HepG2 (cell line): Measurements from ENCODE around the gene S1PR2. TPM values are rescaled to one million over a fixed set of nuclear protein-coding genes. Genes with fewer than 3 reads are reported as not detected.

Experiments used
- ATAC-seq: fragments of 200-7000 bp; cut with Tn5 transposase; 3 replicates; pipeline ENCODE4 v1.9.1; 2020; ENCODE audit warnings: mild to moderate bottlenecking, moderate library complexity
- BruUV-seq: library from RNA; stranded (reverse); fragments of 400-500 nt; replicated peaks from 2 replicates; lab custom pipeline; 2021; lab: Mats Ljungman, UMichigan
- CTCF ChIA-PET: fragments of 300-600 bp; formaldehyde crosslinking; extraction: SDS; loops from one replicate; lab custom pipeline; 2021; ENCODE audit warnings: low total read pairs, inconsistent platforms, low intra/inter-chr PET ratio; lab: Yijun Ruan, JAX
- POLR2A ChIA-PET: fragments of 350-600 bp; sonication (Branson Sonifier 250); formaldehyde crosslinking; loops from one replicate; lab custom pipeline; 2020; ENCODE audit warnings: antibody characterized with exemption, inconsistent platforms; lab: Yijun Ruan, JAX
- DNase-seq: peaks from one replicate; pipeline ENCODE4 v3.0.0-alpha.2; 2015; ENCODE audit warnings: low spot score
- FAIRE-seq: peaks from 3 replicates; lab custom pipeline; 2011; peaks lifted over from hg19 to GRCh38; lab: Jason Lieb, UNC
- H2AFZ ChIP-seq: one replicate; pipeline ENCODE4 v1.6.1; 2011; ENCODE audit warnings: low read length, inconsistent platforms
- H3K27ac ChIP-seq: fragments of 300-600 bp; 3 replicates; pipeline ENCODE4 v1.8.0; 2011; ENCODE audit warnings: mixed run types, mild to moderate bottlenecking, mixed read lengths, low read length, inconsistent platforms; ENCODE audit not compliant: insufficient read depth; ENCODE audit errors: extremely low read length
- H3K27me3 ChIP-seq, 2 experiments: fragments of 200-600 bp in 1 of 2; 2 replicates in 1 of 2; 3 replicates in 1 of 2; pipeline versions ENCODE4 v1.6.0 to v1.8.0; 2011; ENCODE audit warnings: low read length in 2 of 2, mild to moderate bottlenecking in 2 of 2, moderate library complexity in 2 of 2, inconsistent platforms in 1 of 2; ENCODE audit not compliant: insufficient read depth in 2 of 2, control insufficient read depth in 1 of 2
- H3K36me3 ChIP-seq, 2 experiments: fragments of 200-600 bp in 1 of 2; replicated peaks in 1 of 2; 2 replicates in 1 of 2; 3 replicates in 1 of 2; pipeline versions ENCODE4 v1.5.1 to v1.8.0; 2011; ENCODE audit warnings: low read length in 2 of 2, inconsistent platforms in 1 of 2; ENCODE audit not compliant: insufficient read depth in 2 of 2, control insufficient read depth in 1 of 2
- H3K4me1 ChIP-seq: 2 replicates; pipeline ENCODE4 v1.5.1; 2012; ENCODE audit warnings: low read length, inconsistent platforms; ENCODE audit not compliant: insufficient read depth
- H3K4me2 ChIP-seq: 2 replicates; pipeline ENCODE4 v1.6.0; 2011; ENCODE audit warnings: low read depth, low read length, inconsistent platforms
- H3K4me3 ChIP-seq, 3 experiments: fragments of 200-600 bp in 1 of 3; sonication (generic), shearing (Covaris generic) in 1 of 3; replicated peaks in 1 of 3; 2 replicates each; pipeline ENCODE4 v1.5.1; 2011 to 2016; ENCODE audit warnings: low read length in 3 of 3, inconsistent platforms in 2 of 3, low read depth in 2 of 3, mild to moderate bottlenecking in 2 of 3, control low read depth in 1 of 3, mixed read lengths in 1 of 3; ENCODE audit not compliant: insufficient read depth in 1 of 3
- H3K79me2 ChIP-seq: one replicate; pipeline ENCODE4 v1.6.1; 2011; ENCODE audit warnings: low read length, inconsistent platforms; ENCODE audit not compliant: insufficient read depth
- H3K9ac ChIP-seq: 2 replicates; pipeline ENCODE4 v1.6.0; 2011; ENCODE audit warnings: mild to moderate bottlenecking, low read depth, low read length, inconsistent platforms; ENCODE audit not compliant: insufficient read depth
- H3K9me3 ChIP-seq: 2 replicates; pipeline ENCODE4 v1.5.1; 2012; ENCODE audit warnings: mild to moderate bottlenecking, low read length
- H4K20me1 ChIP-seq: 2 replicates; pipeline ENCODE4 v1.6.0; 2011; ENCODE audit warnings: inconsistent platforms, mild to moderate bottlenecking, low read length, moderate library complexity; ENCODE audit not compliant: insufficient read depth
- CHCHD3 ChIP-seq: sonication (generic); formaldehyde crosslinking; IDR thresholded peaks from 2 replicates; pipeline ENCODE4 v1.8.0; 2022; ENCODE audit warnings: mild to moderate bottlenecking, missing genetic modification reagents, moderate library complexity
- HOXA3 ChIP-seq: sonication (generic); formaldehyde crosslinking; IDR thresholded peaks from 2 replicates; pipeline ENCODE4 v1.5.0; 2020; ENCODE audit warnings: missing genetic modification reagents
- HOXD1 ChIP-seq: sonication (generic); formaldehyde crosslinking; IDR thresholded peaks from 2 replicates; pipeline ENCODE4 v1.5.0; 2020; ENCODE audit warnings: missing genetic modification reagents
- KAT2B ChIP-seq: fragments of 150-350 bp; IDR thresholded peaks from 2 replicates; pipeline ENCODE4 v1.6.1; 2014; ENCODE audit warnings: low read depth, low read length, borderline replicate concordance
- MEIS1 ChIP-seq: sonication (generic); formaldehyde crosslinking; IDR thresholded peaks from 2 replicates; pipeline ENCODE4 v1.9.0; 2021; ENCODE audit warnings: mild to moderate bottlenecking, missing genetic modification reagents, moderate library complexity, borderline replicate concordance
- NFE2L1 ChIP-seq: sonication (generic); formaldehyde crosslinking; IDR thresholded peaks from 2 replicates; pipeline ENCODE4 v1.4.0; 2020; ENCODE audit warnings: missing genetic modification reagents, mild to moderate bottlenecking, borderline replicate concordance
- NFKBIZ ChIP-seq: IDR thresholded peaks from 2 replicates; pipeline ENCODE4 v1.6.1; 2018; ENCODE audit warnings: missing genetic modification reagents, missing compliant biosample characterization
- NR2F2 ChIP-seq: IDR thresholded peaks from 2 replicates; pipeline ENCODE4 v1.6.1; 2012; ENCODE audit warnings: low read depth, inconsistent platforms, borderline replicate concordance
- PAF1 ChIP-seq: IDR thresholded peaks from 2 replicates; pipeline ENCODE4 v1.6.1; 2016; ENCODE audit warnings: missing genetic modification reagents, missing compliant biosample characterization
- TEAD3 ChIP-seq: optimal IDR thresholded peaks from 2 replicates; pipeline ENCODE3; 2016; ENCODE audit warnings: borderline replicate concordance
- THAP8 ChIP-seq: sonication (generic); formaldehyde crosslinking; IDR thresholded peaks from 2 replicates; pipeline ENCODE4 v1.5.1; 2020; ENCODE audit warnings: missing genetic modification reagents, mild to moderate bottlenecking, borderline replicate concordance
- THYN1 ChIP-seq: sonication (generic); formaldehyde crosslinking; IDR thresholded peaks from 2 replicates; pipeline ENCODE4 v1.8.1; 2023; ENCODE audit warnings: low read depth, mild to moderate bottlenecking, moderate library complexity, missing genetic modification reagents, borderline replicate concordance
- XBP1 ChIP-seq: sonication (generic); formaldehyde crosslinking; IDR thresholded peaks from 2 replicates; pipeline ENCODE4 v1.5.0; 2020; ENCODE audit warnings: missing genetic modification reagents
- ZBTB10 ChIP-seq: sonication (generic); formaldehyde crosslinking; IDR thresholded peaks from 2 replicates; pipeline ENCODE4 v1.4.0; 2020; ENCODE audit warnings: missing genetic modification reagents, borderline replicate concordance
- ZBTB26 ChIP-seq: IDR thresholded peaks from 2 replicates; pipeline ENCODE4 v1.6.1; 2016; ENCODE audit warnings: missing compliant biosample characterization, missing genetic modification reagents, borderline replicate concordance
- ZNF383 ChIP-seq: sonication (generic); formaldehyde crosslinking; IDR thresholded peaks from 2 replicates; pipeline ENCODE4 v1.4.0; 2020; ENCODE audit warnings: missing genetic modification reagents, mild to moderate bottlenecking, borderline replicate concordance
- ZNF431 ChIP-seq: sonication (generic); formaldehyde crosslinking; IDR thresholded peaks from 2 replicates; pipeline ENCODE4 v1.9.0; 2022; ENCODE audit warnings: missing genetic modification reagents, low read depth, mild to moderate bottlenecking, borderline replicate concordance
- ZNF513 ChIP-seq: sonication (generic); formaldehyde crosslinking; conservative IDR thresholded peaks from 2 replicates; pipeline ENCODE4 v1.5.0; 2020; ENCODE audit warnings: missing genetic modification reagents
- ZNF558 ChIP-seq: sonication (generic); formaldehyde crosslinking; IDR thresholded peaks from 2 replicates; pipeline ENCODE4 v1.9.0; 2022; ENCODE audit warnings: mild to moderate bottlenecking, missing genetic modification reagents, borderline replicate concordance
- ZNF792 ChIP-seq: IDR thresholded peaks from 2 replicates; pipeline ENCODE4 v1.6.1; 2016
- WGBS: methylation state at CpG from one replicate; pipeline ENCODE4 v1.1.6; 2017; ENCODE audit warnings: low lambda C conversion rate; 5-methylcytosine and 5-hydroxymethylcytosine counted together
- in situ Hi-C: cut with HindIII; loops from 2 replicates; pipeline ENCODE4 v1.10.0; 2017; ENCODE audit warnings: low pct_unique_long_range_greater_than_20kb; ENCODE audit not compliant: extremely low pct_ligation_motif_present
- intact Hi-C: fragments of 100-400 bp; cut with micrococcal nuclease; formaldehyde crosslinking; loops from one replicate; pipeline ENCODE4 v1.10.0; 2022; ENCODE audit not compliant: unreplicated experiment
- polyA plus RNA-seq, 8 experiments: library from polyadenylated mRNA; depleted of rRNA in 3 of 8; stranded (reverse) in 7 of 8; unstranded in 1 of 8; fragments of >200 nt; fragmentation: Illumina TruSeq in 4 of 8; extraction: Trizol in 4 of 8; gene quantifications; 2 replicates each; pipeline versions ENCODE4 v1.2.1 to v1.2.3, GENCODE V29; 2011 to 2016; ENCODE audit warnings: low read depth in 4 of 8, missing spikeins in 1 of 8, mixed read lengths in 1 of 8; ENCODE audit not compliant: insufficient read depth in 1 of 8
- total RNA-seq, 5 experiments: library from RNA; depleted of rRNA; stranded (reverse); fragments of >200 nt; fragmentation: Illumina TruSeq; extraction: Trizol; gene quantifications; 2 replicates each; pipeline ENCODE4 v1.2.3, GENCODE V29; 2016; ENCODE audit warnings: low read depth in 1 of 5

Gene S1PR2
- total and polyA plus RNA-seq, 2 of the 13 experiments (the other 11 are each of a cell fraction or from before 2014, with no cell fraction given): 0.91 to 1.3 TPM

GRCh38 chr19:10243606-10244005, 12.5 kb upstream of the S1PR2 start:
- Histone ChIP-seq H4K20me1 (no peaks in the 10 kb centered on the region), H3K4me1 (peaks cover 68% of the 10 kb centered on the region), H3K9me3 (no peaks in the 10 kb centered on the region), H3K79me2 (no peaks in the 10 kb centered on the region), H3K27me3 (no peaks in the 10 kb centered on the region), H3K4me2 (peak overlapping the region; percentile 28; the same call in 1 of the 2 replicates), H3K36me3 (no peaks in the 10 kb centered on the region), H3K9ac (no peak overlapping the region), H3K4me3 (no peak overlapping the region), H2AFZ (no peak overlapping the region), H3K27ac (no peak overlapping the region)
- intact Hi-C loops: no loop called here
- ATAC-seq (no peak), DNase-seq (no peak), FAIRE-seq (no peak)
- no TSS peak for BruUV-seq
- in situ Hi-C loops: no loop called here
- ChIA-PET POLR2A (no interaction called here), CTCF (no interaction called here)
- 49% methylated on average over 6 of the region's 7 CpGs for WGBS
- TF ChIP-seq TEAD3 (CRISPR knock-in tag) (no peak), ZBTB26 (CRISPR knock-in tag) (no peak), MEIS1 (no peak), CHCHD3 (no peak), ZNF513 (CRISPR knock-in tag) (no peak), ZNF792 (CRISPR knock-in tag) (no peak), THYN1 (CRISPR knock-in tag) (no peak), NR2F2 (peak; percentile 47; the same call in 1 of the 2 replicates), HOXD1 (no peak), ZNF558 (CRISPR knock-in tag) (no peak), PAF1 (CRISPR knock-in tag) (no peak), ZBTB10 (no peak; the same call in 1 of the 2 replicates), ZNF431 (CRISPR knock-in tag) (no peak), KAT2B (no peak), THAP8 (CRISPR knock-in tag) (no peak), NFE2L1 (CRISPR knock-in tag) (no peak), XBP1 (no peak), ZNF383 (no peak), NFKBIZ (no peak), HOXA3 (peak; percentile 12; the same call in 1 of the 2 replicates)
